VCaP (cell line): ENCODE results near the gene GKAP1.

Experiments used
- H3K27ac ChIP-seq: fragments of 450-650 bp; 2 replicates; pipeline ENCODE4 v1.5.1; 2017
- CTCF ChIP-seq: fragments of 450-650 bp; conservative IDR thresholded peaks from 2 replicates; pipeline ENCODE4 v1.5.1; 2017; ENCODE audit warnings: mild to moderate bottlenecking, moderate library complexity

The GKAP1 gene

GRCh38 chr9:83792746-83793145 is 24.8 kb downstream of the GKAP1 start:
- no peak for TF ChIP-seq CTCF
- H3K27ac ChIP-seq, result no peak overlapping the region

GRCh38 chr9:83778164-83778563 is 39.4 kb downstream of the GKAP1 start:
- H3K27ac ChIP-seq, result no peak overlapping the region
- no peak for TF ChIP-seq CTCF

DNA sequence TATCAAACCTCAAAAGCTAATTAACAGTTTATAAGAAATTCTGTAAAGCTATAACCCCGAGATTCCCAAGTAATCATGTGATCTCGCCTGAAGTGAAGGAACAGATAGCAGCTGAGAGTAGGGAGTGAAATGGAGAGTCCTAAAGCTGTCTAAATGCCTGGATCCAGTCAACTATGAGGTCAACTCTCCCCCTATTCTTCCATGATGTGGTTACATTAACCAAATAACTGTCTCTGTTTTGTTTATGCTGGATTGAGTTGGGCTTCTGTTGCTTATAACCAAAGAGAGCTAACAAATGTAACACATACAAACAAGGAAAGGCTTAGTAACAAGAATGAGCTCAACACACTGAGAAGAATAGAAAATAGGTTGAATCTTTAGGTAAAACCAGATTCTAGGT is 41.6 kb downstream of the GKAP1 start:
- TF ChIP-seq CTCF, result no peak
- H3K27ac ChIP-seq, result no peak overlapping the region

DNA sequence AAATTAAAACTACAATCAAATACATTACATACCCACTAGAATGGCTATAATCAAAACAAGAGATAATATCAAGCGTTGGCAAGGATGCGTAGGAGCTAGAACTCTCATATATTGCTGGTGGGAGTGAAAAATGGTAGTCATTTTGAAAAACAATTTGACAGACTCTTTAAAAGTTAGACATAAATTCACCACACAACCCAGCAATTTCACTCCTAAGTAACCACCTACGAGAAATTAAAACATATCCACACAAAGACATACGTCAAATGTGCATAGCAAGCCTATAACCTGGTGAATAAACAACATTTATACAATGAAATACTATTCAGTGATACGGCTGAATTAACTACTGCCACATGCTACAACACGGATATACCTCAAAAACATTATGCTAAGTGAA is 44.7 kb downstream of the GKAP1 start:
- no peak overlapping the region for H3K27ac ChIP-seq
- no peak for TF ChIP-seq CTCF

DNA sequence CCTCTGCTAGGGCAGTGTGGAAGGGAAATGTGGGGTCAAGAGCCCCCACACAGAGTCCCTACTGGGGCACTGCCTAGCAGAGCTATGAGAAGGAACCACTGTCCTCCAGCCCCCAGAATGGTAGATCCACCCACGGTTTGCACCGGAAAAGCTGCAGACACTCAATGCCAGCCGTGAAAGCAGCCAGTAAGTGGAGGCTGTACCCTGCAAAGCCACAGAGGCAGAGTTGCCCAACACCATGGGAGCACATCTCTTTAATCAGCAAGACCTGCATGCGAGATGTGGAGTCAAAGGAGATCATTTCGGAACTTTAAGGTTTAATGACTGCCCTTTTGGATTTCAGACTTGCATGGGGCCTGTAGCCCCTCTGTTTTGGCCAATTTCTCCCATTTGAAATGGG is 52.2 kb downstream of the GKAP1 start:
- TF ChIP-seq CTCF, result no peak
- H3K27ac ChIP-seq, result no peak overlapping the region

DNA sequence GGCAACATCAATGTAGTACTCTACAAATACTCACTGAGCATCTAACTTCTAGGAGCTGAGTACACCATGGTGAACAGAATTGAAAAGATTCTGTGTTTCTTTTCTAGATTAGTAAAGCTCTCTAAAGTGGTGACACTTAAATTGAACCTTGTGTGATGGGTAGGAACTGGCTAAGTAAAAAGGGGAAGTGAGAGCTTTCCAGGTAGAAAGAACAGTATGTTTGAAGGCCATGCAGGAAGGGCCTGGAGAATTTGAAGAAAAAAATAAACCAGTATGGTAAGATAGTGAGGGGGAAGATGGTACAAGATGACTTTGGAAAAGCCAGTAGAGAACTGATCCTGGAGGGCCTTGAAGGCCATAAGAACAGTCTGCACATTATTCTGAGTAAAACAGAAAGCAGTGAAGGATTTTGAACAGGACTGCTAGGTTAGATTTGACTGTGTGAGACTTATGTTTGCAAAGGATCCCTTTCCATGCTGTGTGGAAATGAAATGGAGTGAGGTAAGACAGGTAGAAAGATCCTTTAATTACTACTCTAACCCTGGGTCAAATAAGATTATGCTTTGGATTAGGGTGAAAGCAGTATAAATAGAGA is 63.1 kb downstream of the GKAP1 start:
- TF ChIP-seq CTCF, result no peak
- H3K27ac ChIP-seq, result no peak overlapping the region

DNA sequence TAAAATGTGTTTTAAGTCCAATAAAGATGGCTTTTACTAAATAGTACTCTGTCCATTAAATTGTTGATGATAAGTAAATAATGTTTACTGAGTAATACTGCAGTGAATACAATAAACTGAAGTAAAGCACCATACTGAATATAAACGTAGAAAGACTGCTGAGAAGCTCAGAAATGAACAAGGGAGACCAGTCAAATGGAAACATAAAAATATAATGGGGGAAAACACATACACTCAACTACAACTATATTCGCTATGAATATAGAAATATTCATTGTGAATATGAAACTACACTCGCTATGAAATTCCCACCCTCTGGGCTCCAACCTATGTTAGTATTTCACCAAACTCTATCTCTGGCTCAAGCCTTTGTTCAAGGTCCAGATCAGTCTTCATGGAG is 67.9 kb downstream of the GKAP1 start:
- no peak for TF ChIP-seq CTCF

More for the DNA sequence above, 67.9 kb downstream of the GKAP1 start:
- H3K27ac ChIP-seq, result no peak overlapping the region
